ENCODE results near the gene COA6. TPM values are rescaled to one million over a fixed set of nuclear protein-coding genes. Genes with fewer than 3 reads are reported as not detected.
"Not testable (repeated sequence)": the region's sequence is repeated elsewhere in the genome, so short reads cannot be mapped to it uniquely, and the experiment has no call there.

The COA6 gene
- total RNA-seq, 1 donor: 20.3 TPM

- H3K9me3 ChIP-seq (ENCODE audit: low read depth, low read length): no peaks in the 10 kb centered on the region
- peaks cover 10% of the 10 kb centered on the region for H3K4me1 ChIP-seq (ENCODE audit: insufficient read depth, low read length)
- DNase-seq (ENCODE audit: insufficient read length, low spot score, missing footprints): no peak
- no peaks in the 10 kb centered on the region for H3K79me2 ChIP-seq (ENCODE audit: insufficient read depth, low read length)
- H3K27ac ChIP-seq (ENCODE audit: low read depth, low read length): no peak overlapping the region
- no peaks in the 10 kb centered on the region for H4K20me1 ChIP-seq (ENCODE audit: insufficient read depth, low read length)
- no peak overlapping the region for H2AFZ ChIP-seq (ENCODE audit: low read length)
- no peaks in the 10 kb centered on the region for H3K27me3 ChIP-seq (ENCODE audit: insufficient read depth, low read length)
- no peak overlapping the region for H3K4me2 ChIP-seq (ENCODE audit: insufficient read depth, low read length)
- H3K4me3 ChIP-seq (ENCODE audit: insufficient read depth, low read length): no peak overlapping the region
- no peak for TF ChIP-seq CTCF (IDR thresholded peaks at IDR 0.05; ENCODE audit: extremely low read depth, low read depth, low read length)
- peaks cover 15% of the 10 kb centered on the region for H3K36me3 ChIP-seq (ENCODE audit: insufficient read depth, low read length)
Measured at GRCh38 chr1:234396092-234396491, 22.8 kb downstream of the COA6 start.

DNA sequence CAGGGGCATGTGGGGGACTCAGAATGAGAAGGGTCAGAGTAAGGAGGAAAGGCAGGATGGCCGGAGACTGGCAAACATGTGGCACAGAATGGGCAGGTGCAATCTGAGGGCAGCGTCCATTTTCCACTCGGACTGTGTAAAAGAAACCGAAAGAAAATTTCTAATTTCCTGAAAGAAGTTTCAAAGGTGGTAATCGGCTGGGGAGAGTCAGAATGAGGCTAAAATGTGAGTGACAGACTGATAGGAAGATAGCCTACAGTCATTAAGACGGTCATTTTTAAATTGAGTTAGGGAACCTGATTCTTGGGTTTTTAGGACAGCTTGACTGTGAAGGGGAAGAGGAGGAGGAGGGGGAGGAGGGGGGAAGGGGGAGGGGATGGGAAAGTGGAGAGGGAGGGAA, 23.6 kb downstream of the COA6 start:
- H3K4me1 ChIP-seq (ENCODE audit: insufficient read depth, low read length): peaks cover 10% of the 10 kb centered on the region
- H3K36me3 ChIP-seq (ENCODE audit: insufficient read depth, low read length): peaks cover 9% of the 10 kb centered on the region
- no peaks in the 10 kb centered on the region for H4K20me1 ChIP-seq (ENCODE audit: insufficient read depth, low read length)
- no peaks in the 10 kb centered on the region for H3K79me2 ChIP-seq (ENCODE audit: insufficient read depth, low read length)
- no peaks in the 10 kb centered on the region for H3K9me3 ChIP-seq (ENCODE audit: low read depth, low read length)
- H3K27me3 ChIP-seq (ENCODE audit: insufficient read depth, low read length): no peaks in the 10 kb centered on the region
- TF ChIP-seq CTCF (IDR thresholded peaks at IDR 0.05; ENCODE audit: extremely low read depth, low read depth, low read length): no peak
- H3K27ac ChIP-seq (ENCODE audit: low read depth, low read length): no peak overlapping the region
- H2AFZ ChIP-seq (ENCODE audit: low read length): no peak overlapping the region
- DNase-seq (ENCODE audit: insufficient read length, low spot score, missing footprints): no peak
- H3K4me2 ChIP-seq (ENCODE audit: insufficient read depth, low read length): no peak overlapping the region
- H3K4me3 ChIP-seq (ENCODE audit: insufficient read depth, low read length): no peak overlapping the region

GRCh38 chr1:234397732-234398131, 24.5 kb downstream of the COA6 start:
- Histone ChIP-seq H3K27ac (ENCODE audit: low read depth, low read length) (peak overlapping the region; percentile 57), H3K27me3 (ENCODE audit: insufficient read depth, low read length) (no peaks in the 10 kb centered on the region), H3K79me2 (ENCODE audit: insufficient read depth, low read length) (no peaks in the 10 kb centered on the region), H4K20me1 (ENCODE audit: insufficient read depth, low read length) (no peaks in the 10 kb centered on the region), H2AFZ (ENCODE audit: low read length) (no peak overlapping the region), H3K4me2 (ENCODE audit: insufficient read depth, low read length) (no peak overlapping the region), H3K36me3 (ENCODE audit: insufficient read depth, low read length) (peaks cover 9% of the 10 kb centered on the region), H3K4me3 (ENCODE audit: insufficient read depth, low read length) (no peak overlapping the region), H3K9me3 (ENCODE audit: low read depth, low read length) (no peaks in the 10 kb centered on the region), H3K4me1 (ENCODE audit: insufficient read depth, low read length) (peaks cover 10% of the 10 kb centered on the region)
- no peak for TF ChIP-seq CTCF (IDR thresholded peaks at IDR 0.05; ENCODE audit: extremely low read depth, low read depth, low read length)
- DNase-seq (ENCODE audit: insufficient read length, low spot score, missing footprints): no peak

DNA sequence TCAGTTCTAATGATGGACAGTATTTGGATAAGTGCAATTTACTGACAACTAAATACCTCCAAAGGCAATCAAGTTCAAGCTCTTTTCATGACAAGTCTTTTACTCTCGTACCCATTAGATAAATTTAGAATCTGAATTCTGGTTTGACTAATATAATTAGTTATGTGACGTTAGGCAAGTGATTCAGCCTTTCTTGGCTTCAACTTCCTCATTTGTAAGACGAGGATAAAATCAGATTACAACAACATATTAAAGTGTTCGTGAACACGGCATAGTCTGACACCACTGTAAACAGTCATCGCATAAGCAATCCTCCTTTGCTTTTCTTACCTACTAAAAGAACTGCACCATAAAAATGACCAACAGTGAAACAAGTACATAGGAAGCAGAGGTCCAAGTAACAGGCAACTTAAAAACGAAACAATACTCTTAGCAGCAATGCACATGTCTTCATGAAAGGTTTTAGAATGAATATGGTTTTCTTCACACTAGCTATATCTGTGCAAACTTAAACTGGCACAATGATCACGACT, 25.7 kb downstream of the COA6 start:
- Histone ChIP-seq H3K36me3 (ENCODE audit: insufficient read depth, low read length) (no peaks in the 10 kb centered on the region), H3K4me2 (ENCODE audit: insufficient read depth, low read length) (peak overlapping the region; percentile 79), H3K27ac (ENCODE audit: low read depth, low read length) (peak overlapping the region; percentile 57), H2AFZ (ENCODE audit: low read length) (peak overlapping the region; percentile 2), H3K4me3 (ENCODE audit: insufficient read depth, low read length) (peak overlapping the region; percentile 38), H3K79me2 (ENCODE audit: insufficient read depth, low read length) (no peaks in the 10 kb centered on the region), H3K27me3 (ENCODE audit: insufficient read depth, low read length) (no peaks in the 10 kb centered on the region), H3K4me1 (ENCODE audit: insufficient read depth, low read length) (peaks cover 10% of the 10 kb centered on the region), H4K20me1 (ENCODE audit: insufficient read depth, low read length) (no peaks in the 10 kb centered on the region), H3K9me3 (ENCODE audit: low read depth, low read length) (no peaks in the 10 kb centered on the region)
- no peak for TF ChIP-seq CTCF (IDR thresholded peaks at IDR 0.05; ENCODE audit: extremely low read depth, low read depth, low read length)
- DNase-seq (ENCODE audit: insufficient read length, low spot score, missing footprints): no peak

DNA sequence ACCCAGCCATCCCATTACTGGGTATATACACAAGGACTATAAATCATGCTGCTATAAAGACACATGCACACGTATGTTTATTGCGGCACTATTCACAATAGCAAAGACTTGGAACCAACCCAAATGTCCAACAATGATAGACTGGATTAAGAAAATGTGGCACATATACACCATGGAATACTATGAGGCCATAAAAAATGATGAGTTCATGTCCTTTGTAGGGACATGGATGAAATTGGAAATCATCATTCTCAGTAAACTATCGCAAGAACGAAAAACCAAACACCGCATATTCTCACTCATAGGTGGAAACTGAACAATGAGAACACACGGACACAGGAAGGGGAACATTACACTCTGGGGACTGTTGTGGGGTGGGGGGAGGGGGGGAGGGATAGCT, 26.3 kb downstream of the COA6 start:
- not testable (repeated sequence) for H4K20me1 ChIP-seq (ENCODE audit: insufficient read depth, low read length); H3K79me2 ChIP-seq (ENCODE audit: insufficient read depth, low read length); H2AFZ ChIP-seq (ENCODE audit: low read length); H3K27me3 ChIP-seq (ENCODE audit: insufficient read depth, low read length); H3K4me2 ChIP-seq (ENCODE audit: insufficient read depth, low read length); H3K27ac ChIP-seq (ENCODE audit: low read depth, low read length); H3K9me3 ChIP-seq (ENCODE audit: low read depth, low read length); DNase-seq (ENCODE audit: insufficient read length, low spot score, missing footprints); H3K36me3 ChIP-seq (ENCODE audit: insufficient read depth, low read length); H3K4me3 ChIP-seq (ENCODE audit: insufficient read depth, low read length)
- H3K4me1 ChIP-seq (ENCODE audit: insufficient read depth, low read length): peaks cover 10% of the 10 kb centered on the region
